IMR-90 (cell line): ENCODE results near the gene SPATA31E1. TPM values are rescaled to one million over a fixed set of nuclear protein-coding genes. Genes with fewer than 3 reads are reported as not detected.

Source experiments
- ATAC-seq: fragments of 200-7000 bp; cut with Tn5 transposase; 2 replicates; pipeline ENCODE4 v1.9.1; 2020; ENCODE audit warnings: low read depth, mild to moderate bottlenecking, moderate library complexity
- BruUV-seq: library from RNA; stranded (reverse); fragments of 400-500 nt; replicated peaks from 2 replicates; lab custom pipeline; 2021; lab: Mats Ljungman, UMichigan
- CTCF ChIA-PET: fragments of 300-600 bp; formaldehyde crosslinking; extraction: SDS; loops from one replicate; lab custom pipeline; 2021; ENCODE audit warnings: antibody characterized with exemption; lab: Yijun Ruan, JAX
- POLR2A ChIA-PET: fragments of 300-600 bp; sonication (Branson Sonifier 250); formaldehyde crosslinking; loops from one replicate; lab custom pipeline; 2022; ENCODE audit warnings: antibody characterized with exemption; ENCODE audit not compliant: unreplicated experiment; lab: Charles Lee
- DNase-seq: peaks from one replicate; pipeline ENCODE4 v3.0.0; 2013
- H2AFZ ChIP-seq: replicated peaks from 2 replicates; pipeline ENCODE3; 2013; ENCODE audit warnings: low read length, mild to moderate bottlenecking; ENCODE audit not compliant: poor library complexity
- H2AK5ac ChIP-seq: 2 replicates; pipeline ENCODE4 v1.6.1; 2013; ENCODE audit warnings: low read depth, low read length, inconsistent platforms
- H2AK9ac ChIP-seq: replicated peaks from 2 replicates; pipeline ENCODE3; 2013; ENCODE audit warnings: mild to moderate bottlenecking, low read depth, low read length, moderate library complexity; ENCODE audit not compliant: poor library complexity
- H2BK120ac ChIP-seq: 2 replicates; pipeline ENCODE4 v1.6.1; 2013; ENCODE audit warnings: low read depth, low read length, inconsistent platforms
- H2BK15ac ChIP-seq: 3 replicates; pipeline ENCODE4 v1.6.1; 2013; ENCODE audit warnings: low read depth, low read length, inconsistent platforms
- H2BK20ac ChIP-seq: 2 replicates; pipeline ENCODE4 v1.6.1; 2013; ENCODE audit warnings: low read depth, mild to moderate bottlenecking, inconsistent platforms, low read length, moderate library complexity
- H2BK5ac ChIP-seq: 2 replicates; pipeline ENCODE4 v1.6.1; 2013; ENCODE audit warnings: mild to moderate bottlenecking, low read depth, low read length, inconsistent platforms; ENCODE audit not compliant: poor library complexity, severe bottlenecking
- H3K14ac ChIP-seq: replicated peaks from 2 replicates; pipeline ENCODE4 v1.6.1; 2013; ENCODE audit warnings: low read depth, low read length, inconsistent platforms
- H3K18ac ChIP-seq: 2 replicates; pipeline ENCODE4 v1.6.1; 2013; ENCODE audit warnings: low read depth, low read length, control low read depth
- H3K23ac ChIP-seq: 2 replicates; pipeline ENCODE4 v1.6.1; 2013; ENCODE audit warnings: low read depth, low read length, inconsistent platforms
- H3K27ac ChIP-seq: 2 replicates; pipeline ENCODE4 v1.5.1; 2013; ENCODE audit warnings: mild to moderate bottlenecking, control low read depth, low read length; ENCODE audit not compliant: insufficient read depth
- H3K27me3 ChIP-seq: 2 replicates; pipeline ENCODE4 v1.6.1; 2013; ENCODE audit warnings: low read length; ENCODE audit not compliant: control insufficient read depth, insufficient read depth
- H3K36me3 ChIP-seq: 2 replicates; pipeline ENCODE4 v1.6.1; 2013; ENCODE audit warnings: low read length, mixed read lengths; ENCODE audit not compliant: control insufficient read depth, insufficient read depth
- H3K4ac ChIP-seq: 2 replicates; pipeline ENCODE4 v1.6.1; 2013; ENCODE audit warnings: low read depth, low read length, inconsistent platforms
- H3K4me1 ChIP-seq: 2 replicates; pipeline ENCODE4 v1.6.1; 2013; ENCODE audit warnings: low read length, mixed read lengths; ENCODE audit not compliant: control insufficient read depth, insufficient read depth
- H3K4me2 ChIP-seq: 2 replicates; pipeline ENCODE4 v1.6.1; 2013; ENCODE audit warnings: low read depth, mild to moderate bottlenecking, control low read depth, low read length, moderate library complexity
- H3K4me3 ChIP-seq: 2 replicates; pipeline ENCODE4 v1.5.1; 2013; ENCODE audit warnings: low read depth, mild to moderate bottlenecking, control low read depth, low read length, moderate library complexity; ENCODE audit not compliant: insufficient read depth
- H3K56ac ChIP-seq: 2 replicates; pipeline ENCODE4 v1.6.1; 2013; ENCODE audit warnings: low read length, inconsistent platforms; ENCODE audit not compliant: insufficient read depth; ENCODE audit errors: extremely low read depth
- H3K79me1 ChIP-seq, 2 experiments: 2 replicates each; pipeline ENCODE4 v1.6.1; 2013; ENCODE audit warnings: low read length in 2 of 2, inconsistent platforms in 1 of 2, low read depth in 1 of 2
- H3K9ac ChIP-seq: 2 replicates; pipeline ENCODE4 v1.6.1; 2013; ENCODE audit warnings: low read depth, low read length, control low read depth
- H3K9me1 ChIP-seq: 2 replicates; pipeline ENCODE4 v1.6.1; 2013; ENCODE audit warnings: low read length, inconsistent platforms; ENCODE audit not compliant: insufficient read depth
- H3K9me3 ChIP-seq: 2 replicates; pipeline ENCODE4 v1.6.1; 2013; ENCODE audit warnings: low read length; ENCODE audit not compliant: control insufficient read depth, insufficient read depth
- H4K20me1 ChIP-seq: 2 replicates; pipeline ENCODE4 v1.6.1; 2013; ENCODE audit warnings: low read length, inconsistent platforms; ENCODE audit not compliant: insufficient read depth
- H4K5ac ChIP-seq: 2 replicates; pipeline ENCODE4 v1.6.1; 2013; ENCODE audit warnings: mild to moderate bottlenecking, low read depth, low read length, control low read depth
- H4K8ac ChIP-seq, 2 experiments: 2 replicates each; pipeline ENCODE4 v1.6.1; 2013; ENCODE audit warnings: low read depth in 2 of 2, low read length in 2 of 2, control low read depth in 1 of 2, inconsistent platforms in 1 of 2
- H4K91ac ChIP-seq: 2 replicates; pipeline ENCODE4 v1.6.1; 2013; ENCODE audit warnings: low read depth, low read length, inconsistent platforms; ENCODE audit not compliant: insufficient read depth
- BHLHE40 ChIP-seq: fragments of 150-350 bp; IDR thresholded peaks from 2 replicates; pipeline ENCODE4 v1.6.1; 2016; ENCODE audit warnings: mild to moderate bottlenecking, low read depth, low read length
- CEBPB ChIP-seq: IDR thresholded peaks from 2 replicates; pipeline ENCODE4 v1.6.1; 2012; ENCODE audit warnings: low read depth, low read length, improper control_type of control experiment
- CHD1 ChIP-seq: IDR thresholded peaks from 2 replicates; pipeline ENCODE4 v1.6.1; 2012; ENCODE audit warnings: low read depth, low read length, improper control_type of control experiment
- FOS ChIP-seq: fragments of 150-350 bp; IDR thresholded peaks from 2 replicates; pipeline ENCODE4 v1.6.1; 2016; ENCODE audit warnings: low read depth, low read length
- MAFK ChIP-seq: IDR thresholded peaks from 2 replicates; pipeline ENCODE4 v1.6.1; 2012; ENCODE audit warnings: low read depth, low read length, improper control_type of control experiment
- MAZ ChIP-seq: IDR thresholded peaks from 2 replicates; pipeline ENCODE4 v1.6.1; 2012; ENCODE audit warnings: low read depth, mild to moderate bottlenecking, low read length, improper control_type of control experiment, moderate library complexity, borderline replicate concordance
- MXI1 ChIP-seq: IDR thresholded peaks from 2 replicates; pipeline ENCODE4 v1.6.1; 2012; ENCODE audit warnings: low read depth, mild to moderate bottlenecking, low read length, moderate library complexity, borderline replicate concordance
- NFE2L2 ChIP-seq: fragments of 150-350 bp; IDR thresholded peaks from 2 replicates; pipeline ENCODE4 v1.6.1; 2016; ENCODE audit warnings: low read depth, mild to moderate bottlenecking, low read length
- POLR2A ChIP-seq: IDR thresholded peaks from 2 replicates; pipeline ENCODE4 v1.6.1; 2012; ENCODE audit warnings: mild to moderate bottlenecking, low read depth, low read length
- RCOR1 ChIP-seq: IDR thresholded peaks from 2 replicates; pipeline ENCODE4 v1.6.1; 2012; ENCODE audit warnings: mild to moderate bottlenecking, low read length, improper control_type of control experiment; ENCODE audit not compliant: insufficient replicate concordance
- RFX5 ChIP-seq: IDR thresholded peaks from 2 replicates; pipeline ENCODE4 v1.8.0; 2012; ENCODE audit warnings: low read depth, mild to moderate bottlenecking, low read length, moderate library complexity
- SMC3 ChIP-seq: fragments of 150-350 bp; IDR thresholded peaks from 2 replicates; pipeline ENCODE4 v1.6.1; 2016; ENCODE audit warnings: low read depth, mild to moderate bottlenecking, antibody characterized with exemption, low read length, moderate library complexity
- WGBS, 2 experiments: methylation state at CpG; one replicate each; pipeline versions ENCODE4 v1.1.5 to v1.1.7; 2013; ENCODE audit warnings: missing lambda C conversion rate in 2 of 2; ENCODE audit not compliant: insufficient read length in 1 of 2; ENCODE audit errors: extremely low coverage in 2 of 2; 5-methylcytosine and 5-hydroxymethylcytosine counted together
- dilution Hi-C: fragments of 300-500 bp; cut with HindIII; formaldehyde crosslinking; loops from one replicate; pipeline ENCODE4 v1.14.3; 2018; ENCODE audit warnings: low sequenced_read_pairs; ENCODE audit not compliant: unreplicated experiment
- in situ Hi-C: fragments of 300-500 bp; cut with MboI; formaldehyde crosslinking; loops from 3 replicates; pipeline ENCODE4 v1.14.3; 2019; ENCODE audit warnings: low sequenced_read_pairs, inconsistent platforms, mixed read lengths
- intact Hi-C: fragments of 100-400 bp; cut with micrococcal nuclease; formaldehyde crosslinking; loops from 2 replicates; pipeline ENCODE4 v1.10.0; 2022
- polyA plus RNA-seq, 3 experiments: library from polyadenylated mRNA; depleted of rRNA; stranded (reverse); fragments of >200 nt; gene quantifications; 2 replicates each; pipeline ENCODE4 v1.2.3, GENCODE V29; 2012; ENCODE audit warnings: low replicate concordance in 1 of 3
- total RNA-seq: library from RNA; depleted of rRNA; stranded (reverse); fragments of >200 nt; gene quantifications from 2 replicates; pipeline ENCODE4 v1.2.3, GENCODE V29; 2012
- TF ChIP-seq, protein P1 (sequence below): fragments of 150-350 bp; IDR thresholded peaks from 2 replicates; pipeline ENCODE4 v1.6.1; 2016; ENCODE audit warnings: low read depth, mild to moderate bottlenecking, low read length, moderate library complexity, borderline replicate concordance
- TF ChIP-seq, protein P2 (sequence below): conservative IDR thresholded peaks from 2 replicates; pipeline ENCODE4 v1.5.1; 2012; ENCODE audit warnings: mild to moderate bottlenecking, low read depth, low read length, improper control_type of control experiment
- TF ChIP-seq, protein P3 (sequence below): fragments of 150-350 bp; IDR thresholded peaks from 2 replicates; pipeline ENCODE4 v1.6.1; 2017; ENCODE audit warnings: mild to moderate bottlenecking, antibody characterized with exemption, low read length, low read depth

The SPATA31E1 gene
- total and polyA plus RNA-seq, 2 of the 4 experiments (the other 2 are of a cell fraction): 0.03 TPM; not detected in 1

DNA sequence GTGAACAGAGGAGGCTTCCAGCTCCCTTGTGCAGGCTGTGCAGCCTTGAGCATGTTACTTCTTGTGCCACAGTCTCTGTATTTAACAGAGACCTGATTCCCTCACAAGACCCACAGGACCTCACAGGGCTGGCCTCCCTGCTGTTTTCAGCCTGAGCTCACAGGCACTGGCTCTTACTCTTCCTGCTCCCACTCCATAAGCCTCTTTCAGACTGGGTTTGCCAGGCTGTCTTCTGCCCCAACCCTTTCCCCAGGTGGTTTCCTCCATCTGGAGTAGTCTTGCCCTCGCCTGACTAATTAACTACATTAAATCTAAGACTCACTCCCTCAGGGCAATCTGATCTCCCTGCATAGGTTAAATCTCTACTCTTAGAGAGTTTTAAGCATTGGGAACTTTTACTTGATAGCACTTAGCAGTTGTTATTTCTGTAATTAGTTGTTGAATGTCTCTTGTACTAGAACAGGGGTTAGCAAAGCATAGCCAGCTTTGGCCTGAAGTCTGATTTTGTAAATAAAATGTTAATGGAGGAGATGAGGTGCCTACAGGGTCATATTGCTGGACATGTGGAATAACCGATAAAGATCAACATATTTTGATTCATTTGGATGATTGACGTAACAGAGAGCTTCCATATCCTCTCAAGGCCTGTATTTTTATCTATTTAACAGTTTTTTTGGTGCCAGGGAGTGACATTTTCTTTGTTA, 28.6 kb upstream of the SPATA31E1 start:
- no peaks in the 10 kb centered on the region for H3K36me3 ChIP-seq
- H3K27ac ChIP-seq: no peak overlapping the region
- H2BK20ac ChIP-seq: no peak overlapping the region
- H2BK15ac ChIP-seq: no peak overlapping the region
- H2AFZ ChIP-seq: no peak overlapping the region
- H3K27me3 ChIP-seq: no peaks in the 10 kb centered on the region
- H3K4me1 ChIP-seq: no peaks in the 10 kb centered on the region; the same call in 1 of the 2 replicates
- ATAC-seq (no peak), DNase-seq (no peak)
- no peak overlapping the region for H2BK120ac ChIP-seq
- H3K9me1 ChIP-seq: no peaks in the 10 kb centered on the region
- dilution Hi-C loops (no loop called here), intact Hi-C loops (no loop called here), in situ Hi-C loops (no loop called here)
- H3K4me3 ChIP-seq: no peak overlapping the region
- no peak overlapping the region for H3K9ac ChIP-seq
- POLR2A ChIA-PET: no interaction called here
- CTCF ChIA-PET: no interaction called here
- no peak overlapping the region for H3K4me2 ChIP-seq
- no TSS peak for BruUV-seq
- H4K8ac ChIP-seq: no peak overlapping the region
- H4K20me1 ChIP-seq: no peaks in the 10 kb centered on the region
- no CpG with 5 or more reads among the region's 3 CpGs for WGBS, 2 experiments
- TF ChIP-seq POLR2A (no peak), MXI1 (no peak), CEBPB (no peak), MAFK (no peak), BHLHE40 (no peak), RFX5 (no peak), MAZ (no peak), NFE2L2 (no peak), FOS (no peak), SMC3 (no peak), CHD1 (no peak), RCOR1 (no peak)
- TF ChIP-seq, protein P1, sequence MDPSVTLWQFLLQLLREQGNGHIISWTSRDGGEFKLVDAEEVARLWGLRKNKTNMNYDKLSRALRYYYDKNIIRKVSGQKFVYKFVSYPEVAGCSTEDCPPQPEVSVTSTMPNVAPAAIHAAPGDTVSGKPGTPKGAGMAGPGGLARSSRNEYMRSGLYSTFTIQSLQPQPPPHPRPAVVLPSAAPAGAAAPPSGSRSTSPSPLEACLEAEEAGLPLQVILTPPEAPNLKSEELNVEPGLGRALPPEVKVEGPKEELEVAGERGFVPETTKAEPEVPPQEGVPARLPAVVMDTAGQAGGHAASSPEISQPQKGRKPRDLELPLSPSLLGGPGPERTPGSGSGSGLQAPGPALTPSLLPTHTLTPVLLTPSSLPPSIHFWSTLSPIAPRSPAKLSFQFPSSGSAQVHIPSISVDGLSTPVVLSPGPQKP: no peak
- TF ChIP-seq, protein P2, sequence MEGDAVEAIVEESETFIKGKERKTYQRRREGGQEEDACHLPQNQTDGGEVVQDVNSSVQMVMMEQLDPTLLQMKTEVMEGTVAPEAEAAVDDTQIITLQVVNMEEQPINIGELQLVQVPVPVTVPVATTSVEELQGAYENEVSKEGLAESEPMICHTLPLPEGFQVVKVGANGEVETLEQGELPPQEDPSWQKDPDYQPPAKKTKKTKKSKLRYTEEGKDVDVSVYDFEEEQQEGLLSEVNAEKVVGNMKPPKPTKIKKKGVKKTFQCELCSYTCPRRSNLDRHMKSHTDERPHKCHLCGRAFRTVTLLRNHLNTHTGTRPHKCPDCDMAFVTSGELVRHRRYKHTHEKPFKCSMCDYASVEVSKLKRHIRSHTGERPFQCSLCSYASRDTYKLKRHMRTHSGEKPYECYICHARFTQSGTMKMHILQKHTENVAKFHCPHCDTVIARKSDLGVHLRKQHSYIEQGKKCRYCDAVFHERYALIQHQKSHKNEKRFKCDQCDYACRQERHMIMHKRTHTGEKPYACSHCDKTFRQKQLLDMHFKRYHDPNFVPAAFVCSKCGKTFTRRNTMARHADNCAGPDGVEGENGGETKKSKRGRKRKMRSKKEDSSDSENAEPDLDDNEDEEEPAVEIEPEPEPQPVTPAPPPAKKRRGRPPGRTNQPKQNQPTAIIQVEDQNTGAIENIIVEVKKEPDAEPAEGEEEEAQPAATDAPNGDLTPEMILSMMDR: no peak
- TF ChIP-seq, protein P3, sequence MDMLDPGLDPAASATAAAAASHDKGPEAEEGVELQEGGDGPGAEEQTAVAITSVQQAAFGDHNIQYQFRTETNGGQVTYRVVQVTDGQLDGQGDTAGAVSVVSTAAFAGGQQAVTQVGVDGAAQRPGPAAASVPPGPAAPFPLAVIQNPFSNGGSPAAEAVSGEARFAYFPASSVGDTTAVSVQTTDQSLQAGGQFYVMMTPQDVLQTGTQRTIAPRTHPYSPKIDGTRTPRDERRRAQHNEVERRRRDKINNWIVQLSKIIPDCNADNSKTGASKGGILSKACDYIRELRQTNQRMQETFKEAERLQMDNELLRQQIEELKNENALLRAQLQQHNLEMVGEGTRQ: no peak
- no peak overlapping the region for H4K5ac ChIP-seq
- H2AK9ac ChIP-seq: no peak overlapping the region
- no peak overlapping the region for H4K91ac ChIP-seq
- H2BK5ac ChIP-seq: no peak overlapping the region
- H3K56ac ChIP-seq: no peak overlapping the region
- H3K18ac ChIP-seq: no peak overlapping the region
- H3K9me3 ChIP-seq: no peaks in the 10 kb centered on the region; the same call in 1 of the 2 replicates
- H2AK5ac ChIP-seq: no peak overlapping the region
- no peak overlapping the region for H3K4ac ChIP-seq
- H3K14ac ChIP-seq: no peak overlapping the region
- no peaks in the 10 kb centered on the region for H3K79me1 ChIP-seq
- no peak overlapping the region for H3K23ac ChIP-seq
